ENCODE data around the gene KLRK1.
"Not testable (repeated sequence)": the region's sequence is repeated elsewhere in the genome, so short reads cannot be mapped to it uniquely, and the experiment has no call there.

Gene KLRK1

DNA sequence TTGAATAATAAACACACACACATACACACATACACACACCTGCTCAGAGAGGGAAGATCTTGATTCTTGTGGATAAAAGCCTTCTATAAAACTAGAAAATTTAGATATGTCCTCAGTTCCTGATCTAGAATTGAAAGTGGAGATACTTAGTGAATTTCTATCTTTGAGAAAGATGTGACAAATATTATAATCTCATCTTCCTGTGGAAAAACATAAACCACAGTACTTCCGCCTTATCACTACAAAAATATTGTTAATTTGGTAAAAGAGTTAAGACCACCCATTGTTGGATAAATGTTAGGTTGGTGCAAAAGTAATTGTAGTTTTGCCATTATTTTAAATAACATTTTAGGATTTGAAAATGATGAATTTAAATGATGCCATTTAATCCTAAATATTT lies at the start of gene KLRK1:
Gene KLRK1, minus strand, starts transcription at position 138 of the 400 bp plus-strand sequence. CDS start 1,231 bp downstream, outside the sequence.
- no peak for DNase-seq

DNA sequence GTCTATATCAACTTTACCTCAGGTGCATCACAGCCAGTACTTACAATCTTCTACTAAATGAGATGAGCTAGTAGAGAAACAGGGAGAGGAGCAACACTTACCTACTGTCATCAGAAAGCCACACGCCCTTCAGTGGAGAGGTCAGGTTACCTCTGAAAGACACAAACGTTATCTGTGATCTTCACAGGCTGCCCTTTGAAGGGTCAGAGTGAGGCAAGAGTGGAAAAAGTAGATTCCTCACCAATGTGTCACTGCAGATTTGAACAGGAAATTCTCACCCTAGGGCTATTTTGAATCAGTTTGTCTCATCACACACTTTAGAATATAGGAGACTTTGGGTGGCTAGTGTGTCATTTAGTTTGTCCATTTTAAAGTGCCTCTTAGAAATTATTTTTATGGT lies 47.8 kb upstream of the KLRK1 start:
- DNase-seq = not testable (repeated sequence)

DNA sequence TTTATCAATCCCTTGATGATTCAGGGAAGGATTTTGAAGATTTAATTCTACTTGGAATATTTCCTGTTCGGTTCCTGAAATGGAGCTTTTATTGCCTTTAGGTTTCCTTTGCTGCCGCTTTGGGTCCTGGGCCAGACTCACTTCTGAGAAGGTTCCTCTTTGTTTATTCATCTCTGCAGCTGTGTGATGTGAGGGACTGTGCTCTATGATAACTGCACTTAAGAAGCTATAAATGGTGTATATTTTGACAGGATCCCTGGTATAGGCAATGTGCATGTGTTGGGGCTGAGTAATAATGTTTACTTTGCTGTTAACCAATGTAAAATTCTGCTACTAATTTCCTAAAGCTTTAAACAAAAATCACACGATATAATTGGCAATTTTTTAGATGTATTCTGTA lies 46.0 kb upstream of the KLRK1 start, which contains the start of gene KLRC2:
Gene KLRC2, minus strand, starts transcription at position 195 of the 400 bp plus-strand sequence. Its CDS starts 24 bp downstream, at position 171.
- not testable (repeated sequence) for DNase-seq

DNA sequence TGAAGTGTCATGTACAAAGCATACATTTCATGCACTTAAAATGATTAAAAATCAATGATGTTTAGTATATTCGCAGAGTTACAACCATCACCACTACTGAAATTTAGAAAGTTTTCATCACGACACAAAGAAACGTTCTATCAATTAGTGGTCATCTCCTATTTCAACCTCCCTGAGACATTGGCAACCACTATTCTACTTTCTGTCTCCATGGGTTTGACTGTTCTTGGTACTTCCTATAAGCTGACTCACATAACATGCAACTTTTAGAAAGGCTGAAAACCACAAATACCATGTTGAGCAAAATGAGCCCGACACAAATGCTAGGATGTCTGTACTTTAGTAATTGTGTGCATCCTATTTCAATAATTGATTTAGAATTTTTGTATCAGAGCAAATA lies 40.8 kb upstream of the KLRK1 start:
- DNase-seq = not testable (repeated sequence)

DNA sequence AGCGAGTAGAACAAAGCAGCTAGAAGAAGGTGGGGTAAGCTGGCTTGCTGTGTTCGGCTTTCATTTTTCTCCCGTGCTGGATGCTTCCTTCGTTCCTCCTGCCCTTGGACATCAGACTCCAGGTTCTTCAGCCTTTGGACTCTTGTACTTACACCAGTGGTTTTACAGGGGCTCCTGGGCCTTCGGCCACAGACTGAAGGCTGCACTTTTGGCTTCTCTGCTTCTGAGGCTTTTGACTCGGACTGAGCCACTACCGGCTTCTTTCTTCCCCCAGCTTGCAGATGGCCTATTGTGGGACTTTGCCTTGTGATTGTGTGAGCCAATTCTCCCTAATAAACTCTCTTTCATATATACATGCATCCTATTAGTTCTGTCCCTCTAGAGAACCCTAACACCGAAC lies 36.1 kb upstream of the KLRK1 start:
- DNase-seq = not testable (repeated sequence)

DNA sequence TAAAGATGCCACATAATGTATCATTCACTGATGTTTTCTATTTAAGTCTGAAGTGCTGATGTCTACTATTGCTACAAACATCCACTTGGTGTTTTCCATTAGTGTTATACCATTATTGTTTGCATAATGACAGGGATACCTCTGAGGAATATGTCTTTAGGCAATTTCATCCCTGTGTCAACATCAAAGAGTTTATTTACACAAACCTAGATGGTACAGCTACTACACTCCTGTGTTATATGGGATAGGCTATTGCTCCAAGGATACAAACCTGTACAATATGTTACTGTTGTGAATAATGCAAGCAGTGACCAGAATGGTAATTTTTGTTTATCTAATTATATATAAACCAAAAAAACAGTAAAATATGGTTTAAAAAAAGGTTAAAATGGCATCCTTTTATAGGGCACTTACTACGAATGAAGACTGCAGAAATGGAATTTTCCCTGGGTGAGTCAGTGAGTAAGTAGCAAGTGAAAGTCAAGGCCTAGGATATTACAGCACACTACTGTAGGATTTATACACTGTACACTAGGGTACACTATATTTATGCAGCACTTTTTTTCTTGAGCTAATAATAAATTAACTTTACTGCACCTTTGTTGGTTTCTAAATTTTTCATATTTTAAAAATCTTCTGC lies 34.5 kb upstream of the KLRK1 start:
- not testable (repeated sequence) for DNase-seq

DNA sequence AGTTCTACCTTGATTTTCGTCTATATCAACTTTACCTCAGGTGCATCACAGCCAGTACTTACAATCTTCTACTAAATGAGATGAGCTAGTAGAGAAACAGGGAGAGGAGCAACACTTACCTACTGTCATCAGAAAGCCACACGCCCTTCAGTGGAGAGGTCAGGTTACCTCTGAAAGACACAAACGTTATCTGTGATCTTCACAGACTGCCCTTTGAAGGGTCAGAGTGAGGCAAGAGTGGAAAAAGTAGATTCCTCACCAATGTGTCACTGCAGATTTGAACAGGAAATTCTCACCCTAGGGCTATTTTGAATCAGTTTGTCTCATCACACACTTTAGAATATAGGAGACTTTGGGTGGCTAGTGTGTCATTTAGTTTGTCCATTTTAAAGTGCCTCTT lies 32.3 kb upstream of the KLRK1 start:
- DNase-seq = not testable (repeated sequence)

DNA sequence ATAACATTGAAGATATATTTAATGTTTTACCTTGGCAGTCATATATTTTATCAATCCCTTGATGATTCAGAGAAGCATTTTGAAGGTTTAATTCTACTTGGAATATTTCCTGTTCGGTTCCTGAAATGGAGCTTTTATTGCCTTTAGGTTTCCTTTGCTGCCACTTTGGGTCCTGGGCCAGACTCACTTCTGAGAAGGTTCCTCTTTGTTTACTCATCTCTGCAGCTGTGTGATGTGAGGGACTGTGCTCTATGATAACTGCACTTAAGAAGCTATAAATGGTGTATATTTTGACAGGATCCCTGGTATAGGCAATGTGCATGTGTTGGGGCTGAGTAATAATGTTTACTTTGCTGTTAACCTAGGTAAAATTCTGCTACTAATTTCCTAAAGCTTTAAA lies 30.5 kb upstream of the KLRK1 start, which contains the start of gene KLRC3:
Gene KLRC3, minus strand, starts transcription at position 262 of the 400 bp plus-strand sequence. Its CDS starts 45 bp downstream, at position 217.
- DNase-seq = not testable (repeated sequence)

DNA sequence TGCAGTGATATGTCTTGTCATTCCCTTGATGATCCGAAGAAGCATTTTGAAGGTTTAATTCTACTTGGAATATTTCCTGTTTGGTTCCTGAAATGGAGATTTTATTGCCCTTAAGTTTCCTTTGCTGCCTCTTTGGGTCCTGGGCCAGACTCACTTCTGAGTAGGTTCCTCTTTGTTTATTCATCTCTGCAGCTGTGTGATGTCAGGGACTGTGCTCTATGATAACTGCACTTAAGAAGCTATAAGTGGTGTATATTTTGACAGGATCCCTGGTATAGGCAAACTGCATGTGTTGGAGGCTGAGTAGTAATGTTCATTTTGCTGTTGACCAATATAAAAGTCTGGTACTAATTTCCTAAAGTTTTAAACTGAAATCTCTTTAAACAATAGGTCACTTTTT lies 19.6 kb upstream of the KLRK1 start, which contains the start of gene KLRC4:
Gene KLRC4, minus strand, starts transcription at position 366 of the 400 bp plus-strand sequence. Its CDS starts 182 bp downstream, at position 184.
- DNase-seq = no peak

DNA sequence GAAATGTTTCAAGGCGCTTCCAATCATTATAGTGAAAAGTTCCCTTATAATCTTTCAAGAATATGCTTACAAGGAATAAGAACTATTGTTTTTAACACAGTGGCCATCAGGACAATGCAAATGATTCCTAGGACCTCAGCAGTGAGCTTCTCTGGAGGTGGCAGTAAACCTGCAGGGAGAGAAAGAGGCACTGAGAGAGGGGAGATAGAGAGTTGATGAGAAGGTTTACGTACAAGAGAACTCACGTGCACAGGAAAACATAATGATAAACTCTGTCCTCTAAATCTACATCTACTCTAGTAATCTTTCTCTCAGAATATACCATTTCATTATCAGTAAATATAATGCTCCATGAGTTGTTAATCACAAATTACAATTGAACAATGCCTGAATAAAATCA lies 19.0 kb upstream of the KLRK1 start:
- no peak for DNase-seq

DNA sequence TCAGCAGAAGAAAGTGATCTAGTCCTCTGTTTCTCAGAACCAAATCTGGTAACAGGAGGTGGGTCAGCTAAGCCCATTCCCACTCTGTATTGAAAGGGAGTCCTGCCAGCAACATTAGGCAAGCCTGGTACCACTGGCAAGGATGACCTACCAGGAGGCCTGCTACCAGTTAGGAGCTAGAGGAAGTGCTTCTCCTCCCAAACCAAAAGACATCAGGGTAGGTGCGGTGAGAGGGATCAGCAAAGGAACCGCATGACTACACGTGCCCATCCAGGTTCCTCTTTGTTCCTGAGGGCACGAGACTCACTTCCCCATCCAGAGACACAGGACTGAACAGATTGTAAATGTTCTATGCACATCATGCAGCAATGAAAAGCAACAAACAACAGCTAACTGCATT lies 16.9 kb upstream of the KLRK1 start:
- no peak for DNase-seq

DNA sequence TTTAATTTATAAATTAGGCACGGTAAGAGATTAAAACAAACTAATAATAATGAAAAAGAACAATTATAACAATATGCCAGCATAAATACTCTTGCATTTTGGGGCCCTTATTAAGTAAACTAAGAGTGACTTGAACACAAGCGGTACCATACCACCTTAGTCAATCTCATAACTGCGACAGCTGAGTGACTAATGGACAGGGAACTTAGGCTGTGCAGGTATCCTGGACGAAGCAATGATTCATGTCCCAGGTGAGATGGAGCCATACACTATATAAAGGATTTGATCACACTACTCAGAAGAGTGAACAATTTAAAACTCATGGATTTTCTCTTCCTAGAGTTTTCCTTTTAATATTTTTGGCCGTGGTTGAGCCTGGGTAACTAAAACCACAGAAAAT lies 15.5 kb upstream of the KLRK1 start:
- DNase-seq = no peak

DNA sequence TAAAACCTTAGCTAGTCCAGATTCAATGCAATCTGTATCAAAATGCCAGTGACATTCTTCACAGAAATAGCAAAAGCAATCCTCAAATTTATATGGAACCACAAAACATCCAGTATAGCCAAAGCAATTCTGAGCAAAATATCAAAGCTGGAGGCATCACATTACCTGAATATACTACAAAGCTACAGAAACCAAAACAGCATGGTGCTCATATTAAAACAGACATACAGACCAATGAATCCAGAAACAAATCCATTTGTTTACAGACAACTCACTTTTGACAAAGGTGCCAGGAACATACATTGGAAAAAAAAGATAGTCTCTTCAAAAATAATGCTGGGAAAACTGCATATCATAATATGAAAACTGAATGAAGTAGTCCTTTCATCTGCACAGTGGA lies 15.0 kb upstream of the KLRK1 start:
- DNase-seq = no peak

DNA sequence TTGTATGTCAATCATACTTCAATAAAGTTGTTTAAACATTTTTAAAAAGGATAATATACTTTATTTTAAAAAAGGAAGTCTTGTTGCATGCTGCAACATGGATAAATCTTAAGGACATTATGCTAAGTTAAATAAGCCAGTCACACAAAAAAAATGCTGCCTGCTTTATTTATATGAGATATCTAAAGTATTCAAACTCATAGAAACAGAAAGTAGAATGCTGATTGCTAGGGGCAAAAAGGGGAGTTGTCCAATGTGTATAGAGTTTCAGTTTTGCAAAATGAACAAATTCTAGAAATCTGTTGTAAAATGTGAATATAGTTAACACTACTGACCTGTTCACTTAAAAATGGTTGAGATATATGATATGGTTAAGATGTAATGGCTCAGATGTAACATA lies 11.0 kb upstream of the KLRK1 start:
- DNase-seq = no peak

DNA sequence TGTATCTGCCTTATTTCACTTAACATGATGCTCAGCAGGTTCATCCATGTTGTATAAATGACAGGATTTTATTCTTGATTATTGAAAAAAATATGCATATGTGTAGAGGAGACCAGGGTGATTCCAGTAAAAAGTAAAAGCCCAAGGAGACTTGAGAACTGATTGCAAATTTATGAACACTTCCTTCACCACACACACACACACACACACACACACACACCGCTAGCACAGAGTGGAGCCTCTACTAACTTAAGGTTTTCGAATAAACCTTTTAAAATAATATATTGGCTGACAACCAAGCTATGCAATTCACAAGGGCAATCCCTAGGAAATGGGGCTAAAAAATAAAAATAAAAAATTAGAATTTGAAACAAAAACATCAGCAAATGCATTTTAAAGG lies 8.3 kb upstream of the KLRK1 start:
- no peak for DNase-seq

DNA sequence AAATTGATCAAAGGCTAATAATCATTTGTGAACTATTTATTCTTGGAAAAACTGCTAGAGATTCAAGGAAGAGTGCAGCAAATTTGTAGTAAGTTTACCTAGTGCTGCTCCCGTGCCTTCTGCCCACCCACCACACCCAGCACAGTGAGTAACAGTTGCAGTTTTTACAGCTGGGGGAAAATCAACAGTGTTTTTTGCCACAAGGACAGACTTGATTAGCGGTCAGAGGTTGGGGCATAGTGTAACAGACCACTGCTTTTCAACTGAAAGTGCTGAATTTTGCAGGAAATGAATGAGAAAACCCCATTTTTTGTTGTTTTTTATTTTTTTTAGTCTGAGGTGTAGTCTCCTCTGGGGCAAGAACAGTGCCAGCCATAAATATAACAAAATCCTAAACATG lies 7.5 kb upstream of the KLRK1 start:
- DNase-seq = no peak

DNA sequence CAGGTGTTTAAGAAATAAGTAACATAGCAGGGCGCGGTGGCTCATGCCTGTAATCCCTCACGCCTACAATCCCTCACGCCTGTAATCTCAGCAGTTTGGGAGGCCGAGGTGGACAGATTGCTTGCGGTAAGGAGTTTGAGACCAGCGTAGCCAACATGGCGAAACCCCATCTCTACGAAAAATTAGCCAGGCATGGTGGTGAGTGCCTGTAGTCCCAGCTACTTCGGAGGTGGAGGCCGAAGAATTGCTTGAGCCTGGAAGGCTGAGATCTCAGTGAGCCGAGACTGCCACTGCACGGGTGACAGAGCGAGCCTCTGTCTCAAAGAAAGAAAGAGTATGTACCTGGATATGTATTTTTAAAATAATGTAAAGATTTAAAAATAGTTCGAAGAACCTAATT lies 6.3 kb upstream of the KLRK1 start:
- DNase-seq = not testable (repeated sequence)

DNA sequence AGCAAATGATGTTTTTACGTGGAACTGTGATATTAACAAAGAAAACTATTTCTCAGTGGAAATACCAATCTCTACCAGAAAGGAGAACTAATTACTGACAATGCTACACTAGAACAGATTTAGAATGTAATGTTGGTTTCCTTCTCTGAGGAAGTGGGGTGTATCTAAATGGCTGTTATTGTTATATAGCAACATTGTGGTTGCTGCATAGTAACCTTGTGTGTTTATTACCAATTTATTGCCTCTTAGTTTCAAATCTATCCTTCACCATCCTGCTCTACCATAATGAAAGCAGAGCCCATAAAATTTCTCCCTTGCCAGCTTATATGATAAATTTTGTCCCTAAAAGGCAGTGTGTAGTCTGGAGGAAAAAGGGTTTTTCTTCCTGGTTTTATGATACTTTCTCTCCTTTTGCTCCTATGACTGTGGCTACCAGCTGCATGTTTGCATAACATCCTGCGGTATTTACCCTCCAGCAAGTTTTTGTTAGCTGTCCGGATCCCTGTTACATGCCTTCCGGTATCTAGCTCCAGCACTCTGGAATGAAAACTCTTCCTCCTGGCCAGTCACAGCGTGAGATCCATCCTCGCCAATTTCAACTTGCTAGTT lies 5.7 kb upstream of the KLRK1 start:
- DNase-seq = no peak

DNA sequence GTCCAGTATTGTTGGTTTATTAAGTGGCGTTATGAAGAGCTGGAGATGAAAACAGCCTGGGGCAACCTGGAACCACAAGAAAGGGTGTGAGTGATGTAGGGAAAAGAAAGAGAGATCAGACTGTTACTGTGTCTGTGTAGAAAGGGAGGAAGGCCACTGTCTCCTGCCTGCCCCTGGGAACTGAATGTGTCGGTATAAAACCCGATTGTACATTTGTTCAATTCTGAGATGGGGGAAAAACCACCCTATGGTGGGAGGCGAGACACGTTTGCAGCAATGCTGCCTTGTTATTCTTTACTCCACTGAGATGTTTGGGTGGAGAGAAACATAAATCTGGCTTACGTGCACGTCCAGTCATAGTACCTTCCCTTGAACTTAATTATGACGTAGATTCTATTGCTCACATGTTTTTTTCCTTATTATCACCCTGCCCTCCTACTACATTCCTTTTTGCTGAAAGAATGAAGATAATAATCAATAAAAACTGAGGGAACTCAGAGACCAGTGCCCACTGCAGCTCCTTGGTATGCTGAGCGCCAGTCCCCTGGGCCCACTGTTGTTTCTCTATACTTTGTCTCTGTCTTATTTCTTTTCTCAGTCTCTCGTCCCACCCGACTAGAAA lies 4.8 kb upstream of the KLRK1 start:
- not testable (repeated sequence) for DNase-seq

DNA sequence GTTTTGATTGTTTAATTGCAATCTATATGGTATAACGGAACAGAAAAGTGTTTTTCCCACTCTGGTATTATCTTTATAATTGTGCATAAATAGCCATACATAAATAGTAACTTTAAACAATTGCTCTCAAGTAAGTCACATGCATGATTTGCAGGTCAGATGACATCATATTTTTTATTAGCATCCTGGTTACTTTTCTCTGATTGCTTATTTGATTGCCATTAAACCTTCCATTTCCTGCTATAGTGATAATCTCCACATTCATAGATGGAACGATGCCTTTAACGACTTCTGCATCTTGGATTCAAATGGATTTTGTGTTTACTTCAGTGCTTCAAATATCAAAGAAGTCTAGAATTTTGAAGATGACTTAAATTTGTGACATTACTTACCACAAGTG lies 3.5 kb upstream of the KLRK1 start:
- DNase-seq = no peak

DNA sequence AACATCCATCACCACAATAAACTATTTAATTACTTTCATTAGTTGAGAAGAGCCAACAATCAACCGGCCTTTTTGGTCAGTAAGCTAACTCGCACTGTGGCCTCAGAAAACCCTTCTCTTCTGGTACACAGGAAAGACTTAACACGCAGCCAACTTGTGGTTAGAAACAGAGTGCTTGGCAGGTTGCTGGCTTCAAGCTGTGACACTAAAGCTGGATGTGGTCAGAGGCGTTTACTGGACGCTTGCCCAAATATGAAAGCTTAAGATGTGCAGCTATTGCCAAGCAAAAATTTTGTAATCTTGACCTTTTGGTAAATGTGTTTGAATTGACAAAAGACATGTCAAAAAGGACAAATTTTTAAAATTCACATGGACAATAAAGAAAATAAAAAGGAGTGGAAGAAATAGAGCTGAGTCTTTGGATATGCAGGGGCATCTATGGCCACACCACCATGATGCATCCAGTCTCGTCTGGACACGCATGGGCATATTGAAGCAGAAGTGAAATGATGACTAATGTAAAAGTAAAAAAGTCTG lies 2.6 kb upstream of the KLRK1 start:
- DNase-seq = no peak

DNA sequence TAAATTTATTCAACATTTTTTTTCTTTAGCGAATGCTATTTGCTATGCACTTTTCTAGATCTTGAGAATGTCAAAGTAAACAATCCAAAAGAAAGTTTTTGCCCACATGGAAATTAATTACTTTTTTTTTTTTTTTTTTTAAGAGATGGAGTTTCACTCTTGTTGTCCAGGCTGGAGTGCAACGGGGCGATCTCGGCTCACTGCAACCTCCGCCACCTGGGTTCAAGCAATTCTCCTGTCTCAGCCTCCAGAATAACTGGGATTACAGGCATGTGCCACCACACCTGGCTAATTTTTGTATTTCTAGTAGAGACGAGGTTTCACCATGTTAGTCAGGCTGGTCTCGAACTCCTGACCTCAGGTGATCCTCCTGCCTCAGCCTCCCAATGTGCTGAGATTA lies 1.1 kb upstream of the KLRK1 start:
- not testable (repeated sequence) for DNase-seq

DNA sequence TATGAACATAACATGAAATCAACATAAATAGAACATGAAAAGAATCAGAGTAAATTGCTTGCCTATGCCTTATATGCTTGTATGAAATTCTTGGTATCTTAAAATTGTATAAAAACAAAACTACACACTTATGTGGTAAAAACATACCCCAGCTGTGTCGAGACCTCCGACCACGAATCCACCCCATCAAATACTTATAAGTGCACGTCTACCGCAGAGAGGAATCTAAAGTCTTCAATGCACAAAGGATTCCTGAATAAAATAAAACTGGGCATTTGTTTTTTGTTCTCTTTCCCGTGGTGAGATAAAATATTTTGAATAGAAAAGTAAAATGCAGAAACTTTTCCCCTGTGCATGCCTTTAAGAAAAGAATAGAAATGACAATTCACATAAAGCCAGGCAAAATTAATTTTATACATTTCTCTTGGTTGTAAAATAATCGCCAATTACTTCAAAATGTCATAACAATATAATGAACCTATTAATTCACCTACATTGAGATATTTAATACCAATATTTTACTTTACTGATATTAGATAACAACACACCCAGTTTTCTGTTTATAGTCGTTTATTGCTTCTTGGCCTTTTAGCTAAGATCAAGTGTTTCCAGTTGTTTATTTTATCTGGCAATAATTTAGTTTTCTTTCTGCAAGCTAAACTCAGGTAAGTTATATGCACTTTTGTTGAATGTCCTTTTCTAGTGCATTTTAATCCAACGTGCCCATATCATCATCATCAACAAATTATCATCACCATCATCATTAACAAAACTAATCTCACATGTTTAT lies 1.0 kb downstream of the KLRK1 start:
- no peak for DNase-seq

All from NCI-H524 (cell line).